ENCODE data around the gene PTGDR.

GRCh38 chr14:52303236-52303635, 35.7 kb downstream of the PTGDR start:
- TF ChIP-seq ZBTB33 (IDR thresholded peaks at IDR 0.05; ENCODE audit: borderline replicate concordance, low read depth) (no peak), GATA2 (CRISPR knock-in tag; IDR thresholded peaks at IDR 0.05) (no peak), EP300 (IDR thresholded peaks at IDR 0.05; ENCODE audit: borderline replicate concordance in 1 of 2, low read depth in 1 of 2, low read length in 1 of 2) (no peak), IRF3 (IDR thresholded peaks at IDR 0.05; ENCODE audit: low read depth, low read length) (no peak), USF2 (IDR thresholded peaks at IDR 0.05; ENCODE audit: borderline replicate concordance, low read depth, low read length) (no peak), CTCF (IDR thresholded peaks at IDR 0.05) (no peak), POLR2AphosphoS5 (IDR thresholded peaks at IDR 0.05; ENCODE audit: low read depth, low read length) (no peak), ELF1 (IDR thresholded peaks at IDR 0.05) (no peak), REST (IDR thresholded peaks at IDR 0.05; ENCODE audit: low read depth, low read length) (no peak), RCOR1 (IDR thresholded peaks at IDR 0.05; ENCODE audit: low read length) (no peak), YY1 (IDR thresholded peaks at IDR 0.05; ENCODE audit: low read depth) (no peak), TAF1 (IDR thresholded peaks at IDR 0.05; ENCODE audit: borderline replicate concordance, low read depth, low read length) (no peak), SIN3A (IDR thresholded peaks at IDR 0.05; ENCODE audit: borderline replicate concordance, low read depth, low read length) (no peak)

Data from SK-N-SH (cell line).